HG03045 (cell line): ENCODE results near the gene PHF19.

Experiments used
- ATAC-seq: cut with Tn5 transposase; IDR thresholded peaks from one replicate; pipeline ENCODE4 v1.9.1; 2021; ENCODE audit warnings: mild to moderate bottlenecking, moderate library complexity; ENCODE audit not compliant: unreplicated experiment

The PHF19 gene

GRCh38 chr9:120876842-120877240, at the start of gene PHF19:
PHF19 (minus strand) TSS chr9:120877188; CDS start chr9:120874741, 2,447 bp downstream.
- peak; percentile 21 for ATAC-seq

GRCh38 chr9:120926397-120926928, 49.5 kb upstream of the PHF19 start, which contains the start of gene TRAF1:
TRAF1 (minus strand) TSS chr9:120926796; CDS start chr9:120926075, 721 bp downstream.
- ATAC-seq = peak; percentile 19

- peak; percentile 44 for ATAC-seq
These were observed 48.8 kb upstream of the PHF19 start for GRCh38 chr9:120925535-120926396.

- no peak for ATAC-seq
These were observed 47.9 kb upstream of the PHF19 start for GRCh38 chr9:120924698-120925534.

- no peak for ATAC-seq
These were observed 46.8 kb upstream of the PHF19 start for GRCh38 chr9:120923620-120924328.

- ATAC-seq = no peak
These were observed 45.6 kb upstream of the PHF19 start for GRCh38 chr9:120922404-120923195.

GRCh38 chr9:120921661-120922181, 44.7 kb upstream of the PHF19 start:
- peak; percentile 22 for ATAC-seq

DNA sequence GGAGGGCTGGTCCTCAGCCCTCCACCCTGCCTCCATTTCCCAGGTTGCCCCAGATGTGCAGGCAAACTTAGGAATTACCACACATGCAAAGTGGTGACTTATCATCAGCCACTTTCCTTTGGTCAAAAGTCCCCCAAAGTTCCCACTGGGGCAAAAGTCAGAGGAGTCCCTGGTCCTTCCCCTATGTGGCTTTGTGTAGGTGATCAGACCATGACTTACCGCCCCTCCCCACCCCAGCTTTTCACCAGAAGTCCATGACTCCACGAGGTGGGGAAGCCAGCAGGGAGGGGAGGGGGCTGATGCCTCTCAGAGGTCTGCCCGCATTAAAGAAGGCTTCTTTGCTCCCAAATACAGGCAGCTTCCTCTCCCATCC, 43.8 kb upstream of the PHF19 start:
- ATAC-seq = no peak

DNA sequence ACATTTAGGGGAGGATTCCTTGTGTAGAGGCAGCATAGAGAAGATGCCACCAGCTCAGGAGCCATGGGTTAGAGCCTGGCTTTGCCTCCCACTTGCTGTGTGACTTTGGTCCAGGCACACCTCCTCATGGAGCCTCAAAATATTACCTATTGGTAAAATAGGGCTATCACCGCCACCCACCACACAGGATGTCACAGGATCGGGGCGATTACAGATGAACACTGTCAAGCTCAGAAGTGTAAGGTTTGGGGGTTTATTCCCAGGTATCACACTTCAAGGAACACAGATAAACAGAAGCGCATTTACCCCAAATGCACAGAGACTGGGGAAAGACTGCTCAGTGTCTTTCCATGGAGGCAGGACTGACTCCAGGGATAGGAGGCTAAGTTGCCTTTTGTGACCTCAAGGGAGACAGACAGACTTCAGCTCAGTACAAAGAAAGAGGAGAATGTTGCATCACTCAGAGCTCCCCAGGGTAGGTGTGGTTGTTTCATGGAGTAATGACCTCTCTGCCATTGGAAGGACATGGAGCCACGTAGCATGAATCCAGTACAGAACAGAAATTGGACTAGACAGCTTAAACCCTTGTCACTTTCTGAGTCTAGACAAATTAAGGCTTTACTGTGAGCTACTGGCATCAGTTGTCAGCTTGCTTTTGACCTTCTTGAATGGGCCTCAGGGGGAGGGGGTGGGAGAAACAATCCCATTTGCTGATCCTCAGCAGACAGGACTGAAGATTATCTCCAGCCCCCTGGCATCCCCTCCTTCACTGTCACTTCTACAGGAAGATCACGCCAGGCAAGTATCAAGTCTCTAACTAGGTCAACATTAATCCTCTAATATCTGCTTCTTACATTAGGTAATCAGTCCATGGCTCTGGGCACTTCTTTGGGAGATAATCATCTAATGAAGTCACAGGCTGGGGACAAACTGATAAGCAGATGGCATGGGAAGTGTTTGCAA, 43.1 kb upstream of the PHF19 start:
- no peak for ATAC-seq

- ATAC-seq = no peak
These were observed 42.2 kb upstream of the PHF19 start for GRCh38 chr9:120918931-120919842.

GRCh38 chr9:120917929-120918762, 41.2 kb upstream of the PHF19 start:
- ATAC-seq = no peak

GRCh38 chr9:120916991-120917880, 40.2 kb upstream of the PHF19 start:
- no peak for ATAC-seq

GRCh38 chr9:120916588-120916987, 39.6 kb upstream of the PHF19 start:
- ATAC-seq = no peak

DNA sequence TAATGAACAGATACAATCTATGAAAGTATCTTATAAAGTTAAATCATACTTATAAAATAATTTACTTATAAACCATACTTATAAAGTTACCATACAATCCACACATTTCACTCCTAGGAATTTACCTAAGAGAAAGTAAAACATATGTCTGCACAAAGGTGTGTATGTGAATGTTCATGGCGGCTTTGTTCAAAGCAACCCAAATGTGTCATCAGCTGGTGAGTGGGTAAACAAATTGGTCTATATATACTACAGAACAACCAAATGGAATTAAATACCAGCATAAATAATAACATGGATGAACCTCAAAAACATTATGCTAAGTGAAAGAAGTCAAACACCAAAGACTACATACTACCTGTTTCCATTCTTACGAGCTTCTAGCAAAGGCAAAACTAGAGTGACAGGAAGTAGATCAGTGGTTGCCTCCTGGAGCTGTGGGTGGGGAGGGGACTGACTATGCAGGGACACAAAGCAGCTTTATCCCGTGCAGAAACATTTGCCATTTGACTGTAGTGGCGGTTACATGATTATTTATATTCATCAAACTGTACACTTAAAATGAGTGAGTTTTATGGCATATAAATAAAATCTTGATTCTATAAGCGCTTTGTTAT, 39.0 kb upstream of the PHF19 start:
- ATAC-seq = no peak

DNA sequence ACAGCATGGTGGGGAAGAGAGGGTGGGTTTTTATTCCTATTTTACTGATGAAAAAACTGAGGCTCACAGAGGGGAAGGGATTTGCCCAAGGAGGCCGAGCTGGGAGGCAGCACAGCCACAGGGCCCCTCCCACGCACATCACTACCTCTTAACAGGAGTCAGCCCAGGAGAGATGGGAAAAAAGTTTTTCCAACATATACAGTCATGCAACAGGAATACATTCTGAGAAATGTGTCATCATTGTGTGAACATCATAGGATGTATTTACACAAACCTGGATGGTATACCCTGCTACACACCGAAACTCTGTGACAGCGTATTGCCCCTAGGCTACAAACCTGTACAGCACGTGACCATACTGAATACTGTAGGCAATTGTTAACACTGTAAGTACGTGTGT, 38.0 kb upstream of the PHF19 start:
- ATAC-seq = no peak
